ENCODE results near the gene ERC1.

GRCh38 chr12:1436981-1437380, 446.0 kb downstream of the ERC1 start:
- TF ChIP-seq POLR2A (IDR thresholded peaks at IDR 0.05) (no peak), CTCF (IDR thresholded peaks at IDR 0.05) (no peak), EP300 (IDR thresholded peaks at IDR 0.05; ENCODE audit: low read depth) (no peak), POLR2AphosphoS5 (IDR thresholded peaks at IDR 0.05) (no peak)
